ENCODE data around the gene ACTRT2.

ACTRT2 gene

DNA sequence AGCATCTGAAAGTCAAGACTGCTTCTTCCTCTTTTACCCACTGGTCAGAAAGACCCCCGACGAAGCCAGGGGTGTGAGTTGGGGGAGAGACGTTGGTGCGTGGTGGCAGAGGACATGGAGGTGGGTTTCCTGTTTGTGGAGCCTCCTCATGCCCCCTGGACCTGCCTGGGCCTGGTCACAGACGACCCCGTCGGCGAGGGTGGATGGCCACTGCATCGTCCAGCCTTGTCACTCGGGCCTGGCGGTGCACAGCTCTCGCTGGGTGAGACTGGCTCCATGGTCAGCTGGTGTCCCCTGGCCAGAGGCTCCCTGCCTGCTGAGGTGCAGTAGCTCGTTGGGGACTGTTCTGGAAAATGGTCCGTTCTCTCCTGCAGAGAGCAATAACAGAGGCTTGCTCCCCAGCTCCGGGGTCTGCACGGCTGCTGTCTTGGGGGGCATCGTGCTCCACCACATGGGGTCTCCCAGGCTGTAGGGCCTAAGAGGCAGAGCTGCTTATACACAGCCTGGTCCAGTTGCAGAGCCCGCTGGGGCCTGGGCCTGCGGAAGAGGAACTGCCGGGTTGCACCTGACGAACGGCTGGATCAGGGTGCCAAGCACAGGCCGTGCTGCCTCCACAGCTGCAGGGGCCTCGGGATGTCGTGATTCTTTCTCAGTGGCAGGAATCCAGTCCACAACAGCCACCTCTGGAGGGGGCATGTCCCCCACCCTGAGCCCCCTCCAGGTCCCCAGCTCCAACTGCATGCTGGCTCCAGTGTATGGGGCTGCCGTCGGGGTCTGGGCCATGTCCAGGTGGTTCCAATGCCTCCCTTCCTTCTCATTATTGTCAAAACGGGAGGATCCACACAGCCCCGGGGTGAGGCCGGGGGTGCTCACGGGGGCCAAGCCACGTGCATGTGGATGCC lies 18.0 kb upstream of the ACTRT2 start:
- FAIRE-seq: no peak

DNA sequence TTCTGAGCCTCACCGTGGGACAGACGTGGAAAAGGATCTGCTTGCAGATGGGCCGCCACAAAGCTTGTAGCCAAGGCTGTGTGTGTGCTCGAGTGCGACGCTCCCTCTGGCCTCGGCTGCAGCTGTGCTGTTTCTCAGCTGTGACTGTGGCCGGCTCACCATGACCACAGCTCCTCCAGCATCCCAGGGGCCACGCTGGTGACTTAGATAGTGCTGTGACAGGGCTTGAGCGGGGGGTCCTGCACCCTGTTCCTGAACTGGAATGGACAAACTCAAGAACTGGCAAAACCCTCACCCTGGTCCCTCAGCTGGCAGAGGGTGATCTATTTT lies 17.4 kb upstream of the ACTRT2 start:
- no peak for FAIRE-seq

DNA sequence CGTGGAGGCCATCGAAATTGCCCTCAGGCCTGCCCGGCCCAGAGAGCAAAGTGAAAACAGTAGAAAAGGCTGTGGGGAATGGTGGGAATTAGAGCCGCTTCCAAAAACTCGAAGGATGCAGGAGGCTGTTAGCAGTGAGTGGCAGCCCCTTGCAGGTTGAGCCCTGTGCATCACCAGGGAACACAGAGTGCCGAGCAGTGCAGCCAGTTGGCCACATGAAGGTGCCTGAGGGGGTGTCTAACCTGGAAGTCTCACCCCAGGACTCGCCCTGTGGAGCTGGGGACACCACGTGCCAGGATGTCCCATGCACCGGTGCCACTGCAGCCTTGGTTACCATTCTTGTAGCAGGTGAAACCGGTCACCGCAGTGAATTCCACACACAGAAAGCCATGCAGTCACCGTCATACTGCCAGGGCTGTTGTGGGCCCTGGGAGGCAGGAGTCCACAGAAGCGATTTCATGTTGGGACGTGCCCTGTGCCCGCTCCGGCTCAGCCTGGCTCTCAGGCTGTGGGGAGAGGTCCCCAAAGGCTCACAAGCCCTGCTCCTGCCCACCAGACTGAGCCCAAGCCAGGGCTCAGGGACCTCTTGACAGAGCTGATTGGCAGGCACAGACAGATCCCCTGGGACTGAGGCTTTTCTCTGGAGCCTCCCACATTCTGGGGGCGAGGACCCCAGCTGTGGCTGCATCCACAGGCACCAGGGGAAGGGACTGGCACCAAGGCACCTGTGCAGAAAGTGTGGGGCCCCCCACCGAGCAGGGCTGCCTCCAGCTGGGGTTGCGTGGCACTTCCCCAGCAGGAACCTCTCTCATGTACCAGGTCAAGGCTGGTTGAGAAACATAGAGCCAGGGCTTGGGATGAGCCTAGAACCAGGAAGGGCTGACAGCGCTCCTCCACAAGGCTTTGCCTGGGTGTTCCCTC lies 16.7 kb upstream of the ACTRT2 start:
- FAIRE-seq: no peak

DNA sequence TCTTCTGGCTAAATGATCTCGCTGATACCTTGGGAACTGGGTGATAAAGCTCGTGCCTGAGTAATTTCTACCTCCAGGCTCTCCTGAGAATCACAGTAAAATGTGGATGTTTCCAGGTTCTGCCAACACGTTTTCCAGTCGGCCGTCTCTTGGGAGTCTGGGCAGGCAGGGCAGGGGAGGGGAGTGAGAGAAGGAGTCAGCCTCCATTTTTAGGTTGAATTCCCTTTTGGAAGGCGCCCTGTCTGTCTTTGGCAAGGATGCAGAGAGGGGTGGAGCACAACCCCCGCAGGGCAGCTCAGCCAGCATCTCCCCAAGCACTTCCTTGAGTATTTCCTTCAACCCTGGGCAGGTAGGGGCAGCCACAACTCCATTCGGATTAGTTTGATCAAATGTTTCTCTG lies 15.5 kb upstream of the ACTRT2 start:
- FAIRE-seq: no peak

DNA sequence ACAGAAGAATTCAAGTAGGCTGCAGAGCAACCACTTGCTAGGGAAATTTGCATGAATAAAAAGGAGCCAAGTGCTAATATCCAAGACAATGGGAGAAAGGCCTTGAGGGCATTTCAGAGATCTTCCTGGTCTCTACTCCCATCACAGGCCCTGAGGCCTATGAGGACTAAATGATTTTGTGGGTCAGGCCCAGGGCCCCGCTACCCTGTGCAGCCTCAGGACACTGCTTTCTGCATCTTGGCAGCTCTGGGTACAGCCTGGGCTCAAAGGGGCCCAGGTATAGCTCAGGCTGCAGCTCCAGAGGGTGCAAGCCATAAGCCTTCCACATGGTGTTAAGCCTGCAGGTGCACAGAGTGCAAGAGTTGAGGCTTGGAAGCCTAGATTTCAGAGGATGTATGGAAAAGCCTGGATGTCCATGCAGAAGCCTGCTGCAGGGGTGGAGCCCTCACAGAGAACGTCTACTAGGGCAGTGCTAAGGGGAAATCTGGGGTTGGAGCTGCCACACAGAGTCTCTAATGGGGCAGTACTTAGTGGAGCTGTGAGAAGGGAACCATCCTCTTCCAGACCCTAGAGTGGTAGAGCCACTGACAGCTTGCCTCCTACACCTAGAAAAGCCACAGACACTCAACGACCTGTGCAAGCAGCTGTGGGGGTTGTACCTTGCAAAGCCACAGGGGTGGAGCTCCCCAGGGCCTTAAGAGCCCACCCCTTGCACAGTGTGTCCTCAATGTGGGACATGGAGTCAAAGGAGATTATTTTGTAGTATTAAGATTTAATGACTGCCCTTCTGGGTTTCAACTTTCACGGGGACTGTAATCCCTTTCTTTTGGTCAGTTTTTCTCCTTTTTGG lies 13.7 kb upstream of the ACTRT2 start:
- FAIRE-seq: no peak

DNA sequence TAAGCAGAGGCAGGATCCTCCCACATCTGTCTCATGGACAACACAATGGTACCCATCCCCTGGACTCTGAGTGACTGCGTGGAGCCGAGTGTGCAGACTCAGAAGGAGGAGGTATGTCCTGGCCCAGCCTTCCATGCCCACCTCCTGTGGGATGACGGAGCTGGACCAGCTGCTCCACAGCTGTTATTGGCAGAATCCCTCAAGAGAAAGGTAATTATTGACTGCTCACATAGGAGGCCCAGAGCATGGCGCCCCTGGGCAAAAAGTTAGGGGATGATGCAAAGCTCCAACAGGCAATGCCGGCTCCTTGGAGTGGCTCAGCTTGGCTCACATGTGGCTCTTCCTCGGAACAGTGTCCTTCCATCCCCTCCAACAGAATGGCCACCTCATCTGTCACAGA lies 12.2 kb upstream of the ACTRT2 start:
- FAIRE-seq: no peak

DNA sequence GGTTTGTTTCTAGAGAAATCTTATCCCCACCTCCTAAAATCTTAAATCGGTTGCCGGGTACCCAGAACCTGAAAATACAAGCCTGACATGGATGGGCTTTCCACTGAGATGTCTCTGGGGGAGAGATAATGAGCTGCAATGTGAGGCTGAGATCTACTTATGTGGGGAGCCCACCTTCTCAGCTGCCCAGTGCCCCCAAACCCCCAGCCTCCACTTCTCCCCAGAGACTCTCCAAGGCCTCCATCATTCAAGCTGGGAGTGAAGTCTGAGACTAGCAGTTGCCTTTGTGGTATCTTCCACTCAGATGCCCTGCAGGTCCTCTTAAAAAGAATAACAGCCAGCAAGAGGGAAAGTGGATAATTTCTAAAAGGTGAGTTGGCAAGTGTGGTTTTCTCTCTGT lies 11.7 kb upstream of the ACTRT2 start:
- no peak for FAIRE-seq

DNA sequence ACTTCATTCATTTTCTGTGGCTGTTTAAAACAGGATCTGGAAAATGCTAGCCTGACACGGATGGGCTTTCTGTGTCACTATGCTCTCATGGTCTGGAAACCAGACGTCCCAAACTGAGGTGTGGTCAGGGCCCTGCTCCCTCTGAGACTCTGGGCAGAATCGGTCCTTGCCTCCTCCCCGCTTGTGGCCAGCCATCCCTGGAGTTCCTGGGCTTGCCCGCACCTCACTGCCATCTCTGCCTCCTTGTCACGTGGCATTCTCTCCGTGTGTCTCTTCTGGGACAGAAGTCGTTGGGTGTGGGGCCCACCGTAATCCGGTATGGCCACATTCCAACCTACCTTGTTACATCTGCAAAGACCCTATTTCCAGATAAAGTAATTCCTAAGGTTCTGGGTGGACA lies 10.1 kb upstream of the ACTRT2 start:
- FAIRE-seq: no peak

DNA sequence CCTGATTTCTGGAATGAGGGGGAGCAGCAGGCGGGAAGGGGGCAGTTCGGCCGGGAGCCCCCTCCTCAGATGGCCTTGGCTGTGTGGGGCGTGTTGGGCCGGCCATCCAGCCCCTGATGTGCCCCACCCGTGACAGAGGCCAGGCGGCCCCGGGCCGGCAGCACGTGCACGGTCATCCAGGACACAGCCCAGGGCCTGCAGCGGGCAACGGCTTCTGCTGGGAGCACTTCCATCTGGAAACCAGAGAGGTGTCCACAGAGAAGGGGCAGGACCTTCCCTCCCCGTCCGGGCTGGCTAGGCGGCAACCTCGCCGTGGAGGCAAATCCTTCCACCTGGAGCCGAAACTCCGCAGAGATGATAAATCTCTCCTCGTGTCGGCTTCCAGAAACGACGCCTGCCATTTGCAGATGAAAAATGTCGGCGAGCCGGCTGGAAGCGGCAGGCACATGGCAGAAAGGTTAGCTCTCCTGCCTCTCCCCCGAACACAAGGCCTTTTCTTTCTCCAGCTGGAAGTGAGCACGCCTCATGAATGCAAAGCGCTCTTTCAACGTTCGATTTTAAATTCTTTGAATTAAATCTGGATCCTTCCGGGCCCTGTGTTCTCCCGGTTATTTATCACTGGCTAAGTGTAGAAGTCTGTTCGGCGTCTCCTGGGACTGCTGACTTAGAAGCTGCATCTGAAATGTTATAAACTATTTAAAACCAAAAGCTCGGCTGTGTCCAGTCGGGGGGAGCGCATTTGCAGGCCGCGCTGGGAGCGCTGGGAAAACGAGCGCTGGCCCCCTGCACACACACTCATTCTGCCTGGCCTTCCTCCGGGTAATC lies 9.4 kb upstream of the ACTRT2 start:
- FAIRE-seq: no peak

DNA sequence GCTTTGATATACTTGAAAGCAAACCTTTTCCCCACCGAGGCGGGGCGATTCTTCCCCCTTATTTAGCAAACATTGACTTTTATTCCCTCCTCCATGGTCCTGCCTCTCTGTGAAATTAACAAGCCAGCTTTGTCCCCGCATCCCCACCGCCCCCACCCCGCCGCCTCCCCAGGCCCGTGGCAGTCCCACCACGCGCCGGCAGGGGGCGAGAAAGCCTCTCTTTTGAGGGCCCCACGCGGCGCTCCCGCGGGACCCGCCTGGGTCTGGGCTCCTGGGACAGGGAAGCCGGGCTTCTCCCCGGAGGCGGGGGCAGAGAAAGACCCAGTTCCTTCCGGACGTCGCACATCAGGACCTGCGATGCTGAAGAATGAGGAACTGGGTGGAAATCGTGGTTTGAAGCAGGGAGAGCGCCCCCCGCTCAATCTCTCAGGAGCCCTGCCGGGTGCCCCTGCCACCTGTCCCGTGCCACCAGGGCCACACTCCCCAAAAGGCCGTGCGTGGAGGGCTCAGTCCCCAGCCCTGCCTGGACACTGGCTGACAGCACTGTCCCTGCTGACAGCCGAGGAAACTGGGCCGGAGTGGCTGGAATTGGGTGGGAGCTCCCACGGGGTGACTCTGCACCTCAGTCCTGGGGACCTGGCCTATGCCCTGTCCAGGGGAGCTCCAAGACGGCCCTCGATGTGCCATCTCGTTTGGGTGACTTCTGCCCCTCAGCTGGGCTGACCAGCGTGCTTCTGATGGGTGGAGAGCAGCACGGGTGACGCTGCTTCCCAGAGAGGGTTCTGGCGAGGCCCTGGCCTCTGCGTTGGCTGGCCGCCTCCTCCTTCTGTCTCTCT lies 8.6 kb upstream of the ACTRT2 start:
- FAIRE-seq: no peak

DNA sequence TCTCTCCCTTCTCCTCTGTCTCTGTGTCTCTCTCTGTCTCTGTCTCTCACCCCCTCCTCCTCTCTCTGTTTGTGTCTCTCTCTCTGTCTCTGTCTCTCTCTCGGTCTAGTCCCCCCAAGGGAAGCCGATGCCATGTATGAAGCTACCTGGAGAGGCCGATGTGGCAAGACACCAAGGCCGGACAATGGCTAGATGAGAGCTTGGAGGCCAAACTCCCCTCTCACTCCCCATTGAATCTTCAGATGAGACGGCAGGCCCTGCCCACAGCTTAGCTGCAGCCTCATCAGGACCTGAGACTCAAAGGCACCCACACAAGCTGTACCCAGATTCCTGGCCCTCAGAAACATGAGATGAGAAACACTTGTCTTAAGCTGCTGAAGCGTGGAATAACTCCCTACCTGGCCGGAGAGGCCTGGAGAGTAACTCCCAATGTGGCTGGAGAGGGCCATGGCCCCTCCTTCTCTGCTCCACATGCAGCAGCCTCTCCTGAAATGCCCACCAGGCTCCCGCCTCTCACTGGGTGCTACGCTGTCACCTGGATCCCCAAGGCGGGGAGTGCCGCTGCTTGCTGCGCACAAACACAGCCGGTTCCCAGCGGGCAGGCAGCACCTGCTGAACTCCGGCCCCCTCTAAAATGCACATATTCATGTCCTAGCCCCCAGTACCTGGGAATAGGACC lies 7.8 kb upstream of the ACTRT2 start:
- no peak for FAIRE-seq

DNA sequence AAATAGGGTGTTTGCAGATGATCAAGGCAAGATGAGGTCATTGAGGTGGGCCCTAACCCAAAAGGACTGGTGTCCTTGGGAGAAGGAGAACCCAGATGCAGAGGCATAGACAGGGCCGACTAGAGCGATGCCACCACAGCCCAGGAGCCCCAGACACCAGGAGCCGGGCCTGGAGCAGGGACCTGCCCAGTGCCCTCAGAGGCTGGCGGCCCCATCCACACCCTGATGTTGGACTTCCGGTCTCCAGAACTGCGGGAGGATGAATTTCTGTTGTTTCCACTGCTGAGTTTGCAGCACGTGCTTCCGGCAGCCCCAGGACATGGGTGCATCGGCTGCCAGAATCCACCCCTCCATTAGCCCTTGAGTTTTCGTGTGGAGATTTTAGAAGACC lies 7.2 kb upstream of the ACTRT2 start:
- no peak for FAIRE-seq

DNA sequence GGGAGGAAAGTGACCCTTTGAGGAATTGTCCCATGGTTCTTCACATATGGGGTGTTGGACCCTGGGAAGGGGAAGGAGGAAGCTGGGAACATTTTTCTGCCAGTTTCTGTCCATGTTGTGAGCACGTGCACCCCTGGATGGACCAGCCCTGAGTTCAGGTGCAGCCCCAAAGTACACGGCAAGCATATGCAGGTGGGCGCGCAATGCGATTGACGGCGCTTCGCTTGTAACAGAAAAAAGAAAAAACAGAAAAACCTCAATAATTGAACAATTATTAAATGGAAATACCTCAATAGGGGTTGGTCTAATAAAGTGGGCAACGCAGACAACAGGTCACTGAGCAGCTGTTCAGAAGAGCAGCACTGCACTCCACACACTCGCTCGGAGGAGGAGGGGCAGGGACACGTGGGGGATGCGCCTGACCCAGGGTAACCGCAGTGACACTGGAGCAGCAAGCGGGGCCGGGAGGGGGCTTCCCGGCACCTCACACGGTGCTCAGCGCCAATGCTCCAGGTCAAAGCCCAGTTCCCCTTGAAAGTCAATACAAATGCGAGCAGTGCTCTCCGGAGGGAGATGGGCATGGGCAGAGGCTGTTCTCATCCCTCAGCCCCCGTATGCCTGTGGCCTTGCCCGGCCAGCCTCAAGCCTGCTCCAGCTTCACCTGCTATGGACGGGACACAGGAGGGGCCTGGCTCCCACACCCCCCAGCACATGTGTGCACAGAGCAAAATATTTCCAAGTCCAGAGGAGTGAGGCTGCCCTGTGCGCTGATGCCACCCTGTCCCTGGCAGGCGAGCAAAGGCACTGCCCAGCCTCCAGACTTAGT lies 6.6 kb upstream of the ACTRT2 start:
- FAIRE-seq: no peak

DNA sequence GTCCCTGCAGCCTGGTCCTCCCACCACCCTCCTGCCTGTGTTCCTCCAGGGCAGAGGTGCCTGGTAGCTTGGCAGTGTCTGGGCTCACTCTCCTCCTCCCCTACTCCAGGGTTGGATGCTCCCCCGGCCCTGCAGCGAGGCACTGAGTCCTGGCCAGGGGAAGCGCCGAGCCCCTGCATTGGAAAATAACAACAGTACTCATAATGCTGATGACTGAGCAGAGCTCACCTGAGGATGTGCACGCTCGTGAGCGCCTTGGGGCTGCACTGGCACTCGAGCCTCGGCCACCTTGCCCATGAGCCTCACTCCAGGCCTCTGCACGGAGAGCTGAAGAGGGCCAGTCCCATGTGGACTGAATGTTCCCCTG lies 6.0 kb upstream of the ACTRT2 start:
- FAIRE-seq: no peak

DNA sequence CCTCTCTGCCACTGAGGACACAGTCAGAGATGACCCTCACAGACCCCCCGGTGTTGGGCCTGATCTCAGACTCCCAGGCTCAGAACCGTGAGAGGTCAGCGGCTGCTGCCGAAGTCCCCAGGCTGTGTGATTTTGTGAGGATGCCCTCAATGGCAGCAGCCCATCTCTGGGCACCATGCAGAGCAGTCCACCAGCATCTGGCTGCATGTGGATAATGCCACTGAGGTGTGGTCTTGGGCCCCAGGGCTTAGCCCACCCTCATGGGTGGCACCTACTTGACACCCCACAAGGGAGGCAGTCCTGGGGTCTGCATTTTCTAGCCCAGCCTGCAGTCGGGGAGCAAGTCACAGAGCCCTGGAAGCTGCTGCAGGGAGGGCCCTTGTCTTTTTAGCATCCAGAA lies 5.5 kb upstream of the ACTRT2 start:
- no peak for FAIRE-seq

DNA sequence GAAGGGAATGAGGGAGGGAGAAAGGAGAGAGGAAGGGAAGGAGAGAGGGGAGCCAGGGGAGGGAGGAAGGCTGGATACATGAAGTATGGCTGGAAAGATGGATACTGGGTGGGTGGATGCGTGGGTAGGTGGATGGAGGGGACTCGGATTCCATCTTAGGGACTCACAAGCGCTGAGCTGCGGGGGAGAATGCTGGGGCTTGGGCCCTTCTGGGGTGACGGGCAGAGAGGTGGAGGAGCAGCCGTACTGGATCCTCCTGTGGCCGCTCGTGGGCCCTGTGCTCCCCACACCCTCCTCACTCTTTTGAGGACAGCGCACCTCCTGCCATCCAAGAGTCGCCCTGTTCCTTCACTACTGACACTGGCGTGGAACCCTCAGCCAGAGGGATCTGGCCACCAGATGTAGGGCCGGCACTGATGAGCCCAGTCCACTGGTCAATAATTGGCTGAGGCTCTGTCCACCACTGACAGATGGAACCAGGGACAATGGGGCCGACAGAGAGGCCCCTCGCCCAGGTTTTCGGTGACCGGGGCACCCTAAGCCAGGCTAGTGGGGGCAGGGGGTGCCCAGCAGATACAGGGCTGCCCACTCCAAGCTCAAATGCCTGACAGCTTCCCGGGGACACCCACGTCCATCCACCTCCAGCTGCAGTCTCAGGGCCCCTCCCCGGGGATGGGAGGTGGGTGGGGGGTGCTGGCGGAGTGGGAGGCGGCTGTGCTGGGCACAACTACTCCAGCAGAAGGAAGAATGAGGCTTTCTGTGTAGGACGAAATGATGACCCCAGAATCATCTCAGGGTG lies 4.4 kb upstream of the ACTRT2 start:
- no peak for FAIRE-seq

DNA sequence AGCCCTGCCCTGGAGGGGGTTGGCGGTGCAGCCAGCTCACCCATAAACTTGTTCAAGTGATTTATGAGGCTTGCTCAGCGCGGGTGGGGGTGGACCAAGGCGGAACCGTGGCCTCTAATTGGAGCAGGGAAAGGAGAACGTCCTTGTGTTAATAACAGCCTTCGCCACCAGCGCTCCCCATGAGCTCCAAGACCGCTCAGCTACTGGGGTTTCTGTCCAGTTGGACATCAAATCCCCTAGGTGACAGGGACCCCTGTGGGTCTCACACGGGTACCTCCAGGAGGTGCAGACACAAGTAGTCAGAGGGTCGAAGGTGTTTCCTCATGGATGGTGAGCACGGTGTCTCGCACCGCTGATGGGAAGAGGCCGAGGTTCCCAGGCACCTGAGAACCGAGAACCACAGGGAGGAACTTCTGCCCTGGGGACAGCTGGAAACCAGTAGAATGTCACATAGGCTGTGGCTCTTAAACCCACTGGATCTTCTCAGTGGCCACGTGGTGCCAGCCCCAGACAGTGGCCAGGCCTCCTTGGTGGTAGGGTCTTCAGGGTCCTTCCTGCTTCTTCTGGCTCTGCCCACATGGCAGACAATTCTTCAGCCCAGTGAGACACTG lies 3.7 kb upstream of the ACTRT2 start:
- FAIRE-seq: no peak

DNA sequence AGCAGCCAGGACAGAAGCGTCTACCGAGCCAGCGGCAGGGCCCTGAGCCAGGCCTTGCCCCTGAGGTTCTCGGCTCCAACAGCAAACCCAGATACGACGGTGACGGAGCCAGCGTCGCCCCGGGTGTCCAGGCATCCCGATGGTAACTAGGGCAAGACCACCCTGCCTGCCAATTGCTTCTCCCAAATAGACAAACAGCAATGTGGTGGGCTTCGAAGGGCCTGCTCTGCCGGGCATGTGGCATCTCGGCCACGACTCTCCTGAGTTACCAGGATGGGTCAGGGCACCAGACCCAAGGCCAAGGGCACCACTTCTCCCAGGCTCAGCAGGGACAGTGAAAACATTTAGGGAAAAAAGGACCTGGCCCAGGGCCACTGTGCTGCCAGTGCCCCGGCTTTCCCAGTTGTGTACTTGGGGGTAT lies 3.2 kb upstream of the ACTRT2 start:
- FAIRE-seq: no peak

DNA sequence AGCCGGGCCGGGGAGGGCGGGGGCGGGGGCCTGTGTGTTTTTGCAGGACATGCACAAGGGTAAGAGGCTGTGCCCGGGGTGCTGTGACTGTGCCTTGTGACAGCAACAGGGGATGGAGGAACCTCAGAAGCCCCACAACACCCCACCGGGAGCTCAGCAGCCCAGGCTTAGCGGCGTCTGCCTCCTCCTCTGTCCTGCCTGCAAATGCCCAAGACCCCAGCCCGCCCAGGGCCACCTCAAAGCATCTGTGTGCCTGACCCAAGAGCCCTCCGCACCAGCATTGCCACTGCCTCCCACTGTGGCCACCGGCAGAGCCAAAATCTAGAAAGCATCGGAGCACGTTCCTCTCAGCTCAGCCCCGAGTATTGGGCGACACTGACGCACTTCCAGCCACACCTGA lies 2.7 kb upstream of the ACTRT2 start:
- no peak for FAIRE-seq
